Neural cell (in vitro differentiated cells): ENCODE measurements around the gene ATP6AP1. TPM values are rescaled to one million over a fixed set of nuclear protein-coding genes. Genes with fewer than 3 reads are reported as not detected.
A peak's percentile ranks its signal among the peaks of the same experiment; 100 is the strongest.

Source experiments
- H2AFZ ChIP-seq: fragments of 200-600, 300-800 bp; sonication (generic), shearing (Covaris generic); 2 replicates; pipeline ENCODE4 v1.6.0; 2014; ENCODE audit warnings: low read depth, mild to moderate bottlenecking, antibody characterized with exemption, low read length, moderate library complexity
- H3F3A ChIP-seq: fragments of 200-600 bp; shearing (Covaris generic); 2 replicates; pipeline ENCODE4 v1.6.1; 2016; ENCODE audit warnings: mild to moderate bottlenecking, moderate library complexity, mixed read lengths, antibody characterized with exemption, low read length; ENCODE audit not compliant: insufficient read depth, poor library complexity, severe bottlenecking
- H3K27ac ChIP-seq: fragments of 200-600, 300-800 bp; sonication (generic), shearing (Covaris generic); 2 replicates; pipeline ENCODE4 v1.5.1; 2014; ENCODE audit warnings: mild to moderate bottlenecking, low read length, moderate library complexity
- H3K27me3 ChIP-seq: fragments of 300-800, 200-600 bp; sonication (generic), shearing (Covaris generic); 2 replicates; pipeline ENCODE4 v1.6.0; 2014; ENCODE audit warnings: mild to moderate bottlenecking, low read depth, low read length, moderate library complexity; ENCODE audit not compliant: insufficient read depth
- H3K36me3 ChIP-seq: fragments of 300-800, 200-600 bp; sonication (generic), shearing (Covaris generic); 2 replicates; pipeline ENCODE4 v1.5.1; 2014; ENCODE audit warnings: mild to moderate bottlenecking, antibody characterized with exemption, low read length, moderate library complexity; ENCODE audit not compliant: insufficient read depth
- H3K4me2 ChIP-seq: fragments of 300-800, 200-600 bp; sonication (generic), shearing (Covaris generic); 2 replicates; pipeline ENCODE4 v1.6.0; 2014; ENCODE audit warnings: mild to moderate bottlenecking, low read length
- H3K4me3 ChIP-seq: fragments of 300-800, 200-600 bp; sonication (generic), shearing (Covaris generic); 2 replicates; pipeline ENCODE4 v1.5.1; 2014; ENCODE audit warnings: mild to moderate bottlenecking, low read length, moderate library complexity
- H3K79me2 ChIP-seq: fragments of 200-600 bp; shearing (Covaris generic); replicated peaks from 2 replicates; pipeline ENCODE4 v1.6.0; 2014; ENCODE audit warnings: mild to moderate bottlenecking, low read length, moderate library complexity; ENCODE audit not compliant: insufficient read depth
- H3K9ac ChIP-seq: fragments of 300-800, 200-600 bp; sonication (generic), shearing (Covaris generic); 2 replicates; pipeline ENCODE4 v1.6.1; 2016; ENCODE audit warnings: mild to moderate bottlenecking, low read length, mixed read lengths
- H3K9me2 ChIP-seq: fragments of 200-600 bp; shearing (Covaris generic); 2 replicates; pipeline ENCODE4 v1.6.1; 2016; ENCODE audit warnings: mild to moderate bottlenecking, low read length, mixed read lengths; ENCODE audit not compliant: insufficient read depth
- H3K9me3 ChIP-seq: fragments of 200-600, 300-800 bp; sonication (generic), shearing (Covaris generic); 2 replicates; pipeline ENCODE4 v1.6.1; 2016; ENCODE audit warnings: mild to moderate bottlenecking, mixed run types, low read length, moderate library complexity, mixed read lengths
- H4K20me1 ChIP-seq: fragments of 200-600 bp; shearing (Covaris generic); 2 replicates; pipeline ENCODE4 v1.6.1; 2016; ENCODE audit warnings: mild to moderate bottlenecking, mixed run types; ENCODE audit not compliant: insufficient read depth
- EP300 ChIP-seq: fragments of 450-650 bp; conservative IDR thresholded peaks from 2 replicates; pipeline ENCODE4 v1.6.1; 2014; ENCODE audit warnings: antibody characterized with exemption, mild to moderate bottlenecking, moderate library complexity; ENCODE audit not compliant: poor library complexity, severe bottlenecking
- EZH2 ChIP-seq: fragments of 200-600, 300-800 bp; shearing (Covaris generic), sonication (generic); IDR thresholded peaks from 2 replicates; pipeline ENCODE4 v1.6.1; 2014; ENCODE audit warnings: antibody characterized with exemption, low read length, borderline replicate concordance, mild to moderate bottlenecking; ENCODE audit not compliant: insufficient read depth, poor library complexity, severe bottlenecking
- MXI1 ChIP-seq: fragments of 450-650 bp; conservative IDR thresholded peaks from 2 replicates; pipeline ENCODE4 v1.6.1; 2014; ENCODE audit warnings: antibody characterized with exemption, mild to moderate bottlenecking; ENCODE audit not compliant: poor library complexity, severe bottlenecking
- POLR2AphosphoS5 ChIP-seq: IDR thresholded peaks from 2 replicates; pipeline ENCODE4 v1.6.1; 2012
- RAD21 ChIP-seq: fragments of 450-650 bp; conservative IDR thresholded peaks from 2 replicates; pipeline ENCODE4 v1.6.1; 2014; ENCODE audit warnings: antibody characterized with exemption, mild to moderate bottlenecking, moderate library complexity
- SMC3 ChIP-seq: fragments of 450-650 bp; conservative IDR thresholded peaks from 2 replicates; pipeline ENCODE4 v1.6.1; 2014; ENCODE audit warnings: antibody characterized with exemption, mild to moderate bottlenecking, moderate library complexity; ENCODE audit not compliant: poor library complexity
- TAF1 ChIP-seq: IDR thresholded peaks from 2 replicates; pipeline ENCODE4 v1.6.1; 2012; ENCODE audit warnings: low read depth
- polyA plus RNA-seq: library from polyadenylated mRNA; depleted of rRNA; stranded (reverse); fragments of >200 nt; gene quantifications from 2 replicates; pipeline ENCODE4 v1.2.3, GENCODE V29; 2014
- TF ChIP-seq, protein P1 (sequence below): fragments of 450-650 bp; IDR thresholded peaks from 2 replicates; pipeline ENCODE4 v1.5.1; 2014; ENCODE audit warnings: antibody characterized with exemption, mild to moderate bottlenecking, moderate library complexity; ENCODE audit not compliant: poor library complexity, severe bottlenecking
- TF ChIP-seq, protein P2 (sequence below): IDR thresholded peaks from 2 replicates; pipeline ENCODE4 v1.6.1; 2012; ENCODE audit warnings: borderline replicate concordance

The ATP6AP1 gene
- polyA plus RNA-seq, 1 donor from 2014 or later = 126 TPM

DNA sequence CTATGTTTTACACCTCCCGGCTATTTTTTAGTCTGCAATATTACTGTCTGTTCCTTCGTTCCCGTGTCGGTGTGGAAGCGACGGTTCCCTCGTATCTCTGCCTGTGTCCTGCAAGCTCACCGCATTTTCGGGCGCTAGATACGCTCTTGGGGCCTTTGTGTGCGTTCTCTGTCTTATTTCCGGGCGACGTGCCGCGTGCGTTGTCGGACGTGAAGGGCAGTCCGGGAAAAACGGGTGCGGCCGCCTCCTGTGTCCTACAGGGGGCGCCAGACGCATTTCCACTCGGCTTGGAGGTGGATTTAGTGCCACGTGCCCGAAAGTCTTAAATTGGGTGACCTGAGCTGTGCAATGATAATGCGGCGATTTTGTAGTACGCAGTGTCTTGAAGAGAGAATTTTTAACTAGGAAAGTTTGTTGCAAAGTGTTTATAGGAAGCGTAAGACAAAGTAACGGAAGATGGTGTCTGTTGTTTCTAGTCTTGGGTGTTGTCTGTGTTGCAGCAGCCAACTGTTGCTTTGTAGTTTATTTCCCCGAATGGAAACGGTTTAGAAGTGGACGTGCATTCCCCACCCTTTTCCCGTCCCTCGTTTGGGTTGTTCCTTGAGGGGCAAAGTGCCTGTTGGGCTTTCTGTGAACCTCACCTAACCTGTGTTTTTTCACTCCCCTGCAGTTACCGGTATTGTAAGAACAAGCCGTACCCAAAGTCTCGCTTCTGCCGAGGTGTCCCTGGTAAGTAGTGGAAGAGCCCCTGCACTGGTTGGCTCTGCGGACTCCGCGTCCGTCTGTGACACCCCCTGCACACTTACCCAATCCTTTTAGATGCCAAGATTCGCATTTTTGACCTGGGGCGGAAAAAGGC lies 29.6 kb upstream of the ATP6AP1 start:
- Histone ChIP-seq H3K9ac (peak overlapping the region; percentile 97), H2AFZ (no peak overlapping the region)

DNA sequence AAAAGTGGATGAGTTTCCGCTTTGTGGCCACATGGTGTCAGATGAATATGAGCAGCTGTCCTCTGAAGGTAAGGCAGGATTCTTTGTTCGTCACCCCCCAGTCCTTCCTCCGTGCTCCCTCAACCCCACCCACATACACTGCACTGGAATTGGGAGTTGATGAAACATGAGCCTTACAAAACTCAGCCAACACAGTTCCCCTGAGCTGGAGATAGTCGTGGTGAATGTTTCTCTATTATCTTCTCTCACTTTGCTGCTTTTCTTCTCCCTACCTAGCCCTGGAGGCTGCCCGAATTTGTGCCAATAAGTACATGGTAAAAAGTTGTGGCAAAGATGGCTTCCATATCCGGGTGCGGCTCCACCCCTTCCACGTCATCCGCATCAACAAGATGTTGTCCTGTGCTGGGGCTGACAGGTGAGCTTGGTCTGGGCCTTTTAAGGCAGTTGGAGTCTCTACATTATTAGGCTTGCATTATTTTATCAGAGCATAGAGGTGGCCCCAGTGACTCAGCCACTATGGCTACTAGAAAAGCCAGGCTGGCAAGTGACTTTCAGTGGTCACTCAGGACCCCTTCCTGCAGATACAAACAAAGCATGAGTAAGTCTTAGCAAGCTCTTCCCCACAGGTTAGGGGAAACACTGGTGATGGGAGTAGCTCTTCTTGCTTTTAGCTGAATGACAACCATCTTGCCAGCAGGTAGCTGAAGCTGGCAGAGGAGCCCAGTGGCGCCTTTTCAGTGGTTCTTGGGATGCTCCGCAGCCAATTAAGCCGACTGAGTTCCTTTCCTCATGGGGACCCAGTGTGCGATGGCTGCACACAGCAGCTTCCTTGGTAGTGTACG lies 28.7 kb upstream of the ATP6AP1 start:
- Histone ChIP-seq H2AFZ (no peak overlapping the region), H3K27ac (no peak overlapping the region), H3K4me2 (peak overlapping the region; percentile 39), H3K9ac (peak overlapping the region; percentile 97), H3F3A (no peaks in the 10 kb centered on the region), H4K20me1 (peaks cover 5% of the 10 kb centered on the region), H3K36me3 (no peaks in the 10 kb centered on the region), H3K9me3 (no peaks in the 10 kb centered on the region), H3K9me2 (no peaks in the 10 kb centered on the region), H3K4me3 (peak overlapping the region; percentile 81), H3K79me2 (peaks cover 4% of the 10 kb centered on the region), H3K27me3 (no peaks in the 10 kb centered on the region)
- TF ChIP-seq RAD21 = no peak
- no peak for TF ChIP-seq POLR2AphosphoS5
- TF ChIP-seq, protein P1, sequence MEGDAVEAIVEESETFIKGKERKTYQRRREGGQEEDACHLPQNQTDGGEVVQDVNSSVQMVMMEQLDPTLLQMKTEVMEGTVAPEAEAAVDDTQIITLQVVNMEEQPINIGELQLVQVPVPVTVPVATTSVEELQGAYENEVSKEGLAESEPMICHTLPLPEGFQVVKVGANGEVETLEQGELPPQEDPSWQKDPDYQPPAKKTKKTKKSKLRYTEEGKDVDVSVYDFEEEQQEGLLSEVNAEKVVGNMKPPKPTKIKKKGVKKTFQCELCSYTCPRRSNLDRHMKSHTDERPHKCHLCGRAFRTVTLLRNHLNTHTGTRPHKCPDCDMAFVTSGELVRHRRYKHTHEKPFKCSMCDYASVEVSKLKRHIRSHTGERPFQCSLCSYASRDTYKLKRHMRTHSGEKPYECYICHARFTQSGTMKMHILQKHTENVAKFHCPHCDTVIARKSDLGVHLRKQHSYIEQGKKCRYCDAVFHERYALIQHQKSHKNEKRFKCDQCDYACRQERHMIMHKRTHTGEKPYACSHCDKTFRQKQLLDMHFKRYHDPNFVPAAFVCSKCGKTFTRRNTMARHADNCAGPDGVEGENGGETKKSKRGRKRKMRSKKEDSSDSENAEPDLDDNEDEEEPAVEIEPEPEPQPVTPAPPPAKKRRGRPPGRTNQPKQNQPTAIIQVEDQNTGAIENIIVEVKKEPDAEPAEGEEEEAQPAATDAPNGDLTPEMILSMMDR = no peak
- TF ChIP-seq TAF1 = no peak
- no peak for TF ChIP-seq MXI1
- TF ChIP-seq EP300 = no peak
- TF ChIP-seq SMC3 = no peak
- TF ChIP-seq EZH2 = no peak

More for the DNA sequence above, 29.6 kb upstream of the ATP6AP1 start:
- H3K4me3 ChIP-seq = peak overlapping the region; percentile 81
- H3K27ac ChIP-seq = peak overlapping the region; percentile 95
- no peaks in the 10 kb centered on the region for H3K9me2 ChIP-seq
- TF ChIP-seq MXI1 (peak; percentile 93), EP300 (no peak), EZH2 (no peak), SMC3 (peak; percentile 75), TAF1 (no peak), POLR2AphosphoS5 (no peak), RAD21 (peak; percentile 67)
- TF ChIP-seq, protein P2, sequence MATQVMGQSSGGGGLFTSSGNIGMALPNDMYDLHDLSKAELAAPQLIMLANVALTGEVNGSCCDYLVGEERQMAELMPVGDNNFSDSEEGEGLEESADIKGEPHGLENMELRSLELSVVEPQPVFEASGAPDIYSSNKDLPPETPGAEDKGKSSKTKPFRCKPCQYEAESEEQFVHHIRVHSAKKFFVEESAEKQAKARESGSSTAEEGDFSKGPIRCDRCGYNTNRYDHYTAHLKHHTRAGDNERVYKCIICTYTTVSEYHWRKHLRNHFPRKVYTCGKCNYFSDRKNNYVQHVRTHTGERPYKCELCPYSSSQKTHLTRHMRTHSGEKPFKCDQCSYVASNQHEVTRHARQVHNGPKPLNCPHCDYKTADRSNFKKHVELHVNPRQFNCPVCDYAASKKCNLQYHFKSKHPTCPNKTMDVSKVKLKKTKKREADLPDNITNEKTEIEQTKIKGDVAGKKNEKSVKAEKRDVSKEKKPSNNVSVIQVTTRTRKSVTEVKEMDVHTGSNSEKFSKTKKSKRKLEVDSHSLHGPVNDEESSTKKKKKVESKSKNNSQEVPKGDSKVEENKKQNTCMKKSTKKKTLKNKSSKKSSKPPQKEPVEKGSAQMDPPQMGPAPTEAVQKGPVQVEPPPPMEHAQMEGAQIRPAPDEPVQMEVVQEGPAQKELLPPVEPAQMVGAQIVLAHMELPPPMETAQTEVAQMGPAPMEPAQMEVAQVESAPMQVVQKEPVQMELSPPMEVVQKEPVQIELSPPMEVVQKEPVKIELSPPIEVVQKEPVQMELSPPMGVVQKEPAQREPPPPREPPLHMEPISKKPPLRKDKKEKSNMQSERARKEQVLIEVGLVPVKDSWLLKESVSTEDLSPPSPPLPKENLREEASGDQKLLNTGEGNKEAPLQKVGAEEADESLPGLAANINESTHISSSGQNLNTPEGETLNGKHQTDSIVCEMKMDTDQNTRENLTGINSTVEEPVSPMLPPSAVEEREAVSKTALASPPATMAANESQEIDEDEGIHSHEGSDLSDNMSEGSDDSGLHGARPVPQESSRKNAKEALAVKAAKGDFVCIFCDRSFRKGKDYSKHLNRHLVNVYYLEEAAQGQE = no peak
- TF ChIP-seq, protein P1 = peak; percentile 82
- H3K9me3 ChIP-seq = no peaks in the 10 kb centered on the region
- no peaks in the 10 kb centered on the region for H3K27me3 ChIP-seq
- no peaks in the 10 kb centered on the region for H3F3A ChIP-seq
- H3K4me2 ChIP-seq = peak overlapping the region; percentile 39
- H3K36me3 ChIP-seq = no peaks in the 10 kb centered on the region
- H3K79me2 ChIP-seq = peaks cover 4% of the 10 kb centered on the region
- peaks cover 5% of the 10 kb centered on the region for H4K20me1 ChIP-seq
